Right atrium auricular region (tissue), 2 donors: ENCODE results near the gene PLXND1. TPM values are rescaled to one million over a fixed set of nuclear protein-coding genes. Genes with fewer than 3 reads are reported as not detected.

Experiments
- DNase-seq: peaks from one replicate; pipeline ENCODE4 v3.0.0-alpha.2; 2019; ENCODE audit warnings: low spot score
- H3K27ac ChIP-seq, 2 donors: fragments of 200-600 bp; sonication (generic); 1 replicate in 1 of 2; 2 replicates in 1 of 2; pipeline ENCODE4 v1.5.1; 2016 to 2019
- H3K27me3 ChIP-seq, 2 donors: fragments of 200-600 bp; sonication (generic); one replicate each; pipeline versions ENCODE4 v1.5.1 to v1.6.0; 2017 to 2019
- H3K36me3 ChIP-seq: fragments of 200-600 bp; sonication (generic); one replicate; pipeline ENCODE4 v1.5.1; 2016
- H3K4me1 ChIP-seq, 2 donors: fragments of 200-600 bp; sonication (generic); one replicate each; pipeline versions ENCODE4 v1.5.1 to v1.6.0; 2017 to 2019
- H3K4me3 ChIP-seq, 2 donors: fragments of 200-600 bp; sonication (generic); 1 replicate in 1 of 2; 2 replicates in 1 of 2; pipeline ENCODE4 v1.5.1; 2017 to 2019; ENCODE audit warnings: mild to moderate bottlenecking in 1 of 2, moderate library complexity in 1 of 2
- H3K9me3 ChIP-seq, 2 donors: fragments of 200-600 bp; sonication (generic); one replicate each; pipeline ENCODE4 v1.5.1; 2019
- total RNA-seq, 2 donors: library from RNA; depleted of rRNA; stranded (reverse); fragments of >200 nt; gene quantifications; one replicate each; pipeline ENCODE4 v1.1.0, GENCODE V29; 2016
- TF ChIP-seq, protein P1 (sequence below), 2 donors: fragments of 200-600 bp; sonication (generic); IDR thresholded peaks; one replicate each; pipeline ENCODE4 v1.5.1; 2019; ENCODE audit warnings: antibody characterized with exemption in 2 of 2

PLXND1 gene
- total RNA-seq, 2 donors from 2014 or later = 44.5 to 93.1 TPM

- TF ChIP-seq, protein P1, sequence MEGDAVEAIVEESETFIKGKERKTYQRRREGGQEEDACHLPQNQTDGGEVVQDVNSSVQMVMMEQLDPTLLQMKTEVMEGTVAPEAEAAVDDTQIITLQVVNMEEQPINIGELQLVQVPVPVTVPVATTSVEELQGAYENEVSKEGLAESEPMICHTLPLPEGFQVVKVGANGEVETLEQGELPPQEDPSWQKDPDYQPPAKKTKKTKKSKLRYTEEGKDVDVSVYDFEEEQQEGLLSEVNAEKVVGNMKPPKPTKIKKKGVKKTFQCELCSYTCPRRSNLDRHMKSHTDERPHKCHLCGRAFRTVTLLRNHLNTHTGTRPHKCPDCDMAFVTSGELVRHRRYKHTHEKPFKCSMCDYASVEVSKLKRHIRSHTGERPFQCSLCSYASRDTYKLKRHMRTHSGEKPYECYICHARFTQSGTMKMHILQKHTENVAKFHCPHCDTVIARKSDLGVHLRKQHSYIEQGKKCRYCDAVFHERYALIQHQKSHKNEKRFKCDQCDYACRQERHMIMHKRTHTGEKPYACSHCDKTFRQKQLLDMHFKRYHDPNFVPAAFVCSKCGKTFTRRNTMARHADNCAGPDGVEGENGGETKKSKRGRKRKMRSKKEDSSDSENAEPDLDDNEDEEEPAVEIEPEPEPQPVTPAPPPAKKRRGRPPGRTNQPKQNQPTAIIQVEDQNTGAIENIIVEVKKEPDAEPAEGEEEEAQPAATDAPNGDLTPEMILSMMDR (IDR thresholded peaks at IDR 0.05) = no peak
- Histone ChIP-seq H3K4me1 (peaks cover 0 to 24% of the 10 kb centered on the region in 2 donors), H3K36me3 (peaks cover 47% of the 10 kb centered on the region), H3K27ac (no peak overlapping the region), H3K9me3 (no peaks in the 10 kb centered on the region), H3K27me3 (no peaks in the 10 kb centered on the region), H3K4me3 (no peak overlapping the region)
- no peak for DNase-seq
Measured at GRCh38 chr3:129573493-129573892, 33.0 kb downstream of the PLXND1 start.

DNA sequence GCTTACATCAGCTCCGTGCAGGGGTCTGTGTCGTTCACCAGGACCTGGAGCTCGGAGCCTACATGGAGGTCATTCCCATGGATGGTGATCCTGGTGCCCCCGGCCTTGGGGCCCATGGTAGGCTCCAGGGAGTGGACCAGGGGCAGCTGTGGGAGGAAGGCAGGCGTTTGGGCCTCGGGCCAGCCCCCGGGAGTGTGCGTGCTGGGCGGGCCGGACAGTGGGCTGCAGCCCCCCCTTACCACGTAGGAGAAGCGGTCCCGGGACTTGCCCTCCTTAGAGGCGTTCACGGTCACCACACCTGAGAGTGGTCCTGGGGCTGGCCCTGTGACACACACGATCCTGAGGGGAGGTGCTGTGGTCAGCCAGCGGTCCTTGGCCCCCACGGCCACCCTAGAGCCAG, 33.9 kb downstream of the PLXND1 start:
- H3K4me3 ChIP-seq = no peak overlapping the region
- peaks cover 44% of the 10 kb centered on the region for H3K36me3 ChIP-seq
- no peak for DNase-seq
- H3K27ac ChIP-seq = no peak overlapping the region
- TF ChIP-seq, protein P1 (IDR thresholded peaks at IDR 0.05) = no peak
- H3K9me3 ChIP-seq = no peaks in the 10 kb centered on the region
- peaks cover 0 to 15% of the 10 kb centered on the region in 2 donors for H3K4me1 ChIP-seq
- H3K27me3 ChIP-seq = no peaks in the 10 kb centered on the region

- Histone ChIP-seq H3K36me3 (peaks cover 50% of the 10 kb centered on the region), H3K27me3 (no peaks in the 10 kb centered on the region), H3K4me1 (peaks cover 0 to 8% of the 10 kb centered on the region in 2 donors), H3K9me3 (no peaks in the 10 kb centered on the region), H3K4me3 (no peak overlapping the region), H3K27ac (no peak overlapping the region)
- DNase-seq = no peak
- TF ChIP-seq, protein P1 (IDR thresholded peaks at IDR 0.05) = no peak
Measured at GRCh38 chr3:129571605-129572547, 34.6 kb downstream of the PLXND1 start.

DNA sequence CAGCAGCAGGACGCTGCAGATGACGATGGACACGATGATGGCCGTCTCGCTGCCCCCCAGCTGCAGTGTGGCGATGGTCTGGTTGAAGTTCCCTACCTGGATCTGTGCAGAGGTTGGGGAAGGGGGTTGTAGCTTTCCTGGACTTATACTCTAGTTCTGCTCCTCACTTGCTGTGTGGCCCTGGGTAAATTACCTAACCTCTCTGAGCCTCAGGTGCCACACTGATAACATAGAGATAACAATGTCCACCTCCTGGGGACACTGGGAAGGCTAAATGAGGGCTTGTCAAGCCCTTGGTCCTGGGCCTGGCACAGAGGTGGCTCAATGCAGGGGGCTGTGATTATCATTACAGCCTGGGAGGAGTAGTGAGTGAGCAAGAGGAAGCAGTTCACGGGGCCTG, 36.6 kb downstream of the PLXND1 start:
- peaks cover 0 to 10% of the 10 kb centered on the region in 2 donors for H3K4me1 ChIP-seq
- H3K27ac ChIP-seq = no peak overlapping the region
- no peak overlapping the region for H3K4me3 ChIP-seq
- H3K36me3 ChIP-seq = peaks cover 70% of the 10 kb centered on the region
- no peak for DNase-seq
- TF ChIP-seq, protein P1 (IDR thresholded peaks at IDR 0.05) = no peak
- no peaks in the 10 kb centered on the region for H3K27me3 ChIP-seq
- no peaks in the 10 kb centered on the region for H3K9me3 ChIP-seq

- no peaks in the 10 kb centered on the region for H3K9me3 ChIP-seq
- DNase-seq = no peak
- TF ChIP-seq, protein P1 (IDR thresholded peaks at IDR 0.05) = no peak
- no peaks in the 10 kb centered on the region for H3K27me3 ChIP-seq
- peaks cover 58% of the 10 kb centered on the region for H3K36me3 ChIP-seq
- peaks cover 0 to 29% of the 10 kb centered on the region in 2 donors for H3K4me1 ChIP-seq
- H3K27ac ChIP-seq = no peak overlapping the region
- no peak overlapping the region for H3K4me3 ChIP-seq
Measured at GRCh38 chr3:129567939-129568338, 38.5 kb downstream of the PLXND1 start.
